GM21529 (cell line): ENCODE measurements around the gene COL9A1.

Source experiments
- ATAC-seq: cut with Tn5 transposase; IDR thresholded peaks from one replicate; pipeline ENCODE4 v1.9.1; 2021; ENCODE audit not compliant: unreplicated experiment

COL9A1 gene

GRCh38 chr6:70289299-70289698 is 13.6 kb downstream of the COL9A1 start:
- ATAC-seq = no peak

GRCh38 chr6:70286905-70287304 is 16.0 kb downstream of the COL9A1 start:
- no peak for ATAC-seq

- ATAC-seq = no peak
These were observed 17.7 kb downstream of the COL9A1 start for GRCh38 chr6:70285201-70285600.

GRCh38 chr6:70282919-70283461 is 19.9 kb downstream of the COL9A1 start:
- ATAC-seq = no peak

- ATAC-seq = no peak
These were observed 20.5 kb downstream of the COL9A1 start for GRCh38 chr6:70282312-70282918.

- ATAC-seq = no peak
These were observed 21.0 kb downstream of the COL9A1 start for GRCh38 chr6:70281923-70282311.

GRCh38 chr6:70280400-70280853 is 22.5 kb downstream of the COL9A1 start:
- ATAC-seq = no peak

- ATAC-seq = no peak
These were observed 25.4 kb downstream of the COL9A1 start for GRCh38 chr6:70277470-70277869.

GRCh38 chr6:70274338-70274737 is 28.5 kb downstream of the COL9A1 start:
- no peak for ATAC-seq

- no peak for ATAC-seq
These were observed 30.8 kb downstream of the COL9A1 start for GRCh38 chr6:70272071-70272470.

GRCh38 chr6:70270287-70271005 is 32.4 kb downstream of the COL9A1 start:
- no peak for ATAC-seq

- no peak for ATAC-seq
These were observed 36.7 kb downstream of the COL9A1 start for GRCh38 chr6:70266142-70266541.

- no peak for ATAC-seq
These were observed 38.6 kb downstream of the COL9A1 start for GRCh38 chr6:70264306-70264705.

- no peak for ATAC-seq
These were observed 44.4 kb downstream of the COL9A1 start for GRCh38 chr6:70258483-70258882.

- no peak for ATAC-seq
These were observed 45.1 kb downstream of the COL9A1 start for GRCh38 chr6:70257768-70258273.

GRCh38 chr6:70254784-70255183 is 48.1 kb downstream of the COL9A1 start:
- ATAC-seq = no peak

GRCh38 chr6:70253923-70254322 is 49.0 kb downstream of the COL9A1 start:
- ATAC-seq = no peak

- no peak for ATAC-seq
These were observed 50.3 kb downstream of the COL9A1 start for GRCh38 chr6:70252604-70253003.

- ATAC-seq = no peak
These were observed 56.8 kb downstream of the COL9A1 start for GRCh38 chr6:70246118-70246517.

GRCh38 chr6:70241991-70242420 is 60.9 kb downstream of the COL9A1 start:
- no peak for ATAC-seq

GRCh38 chr6:70241031-70241430 is 61.9 kb downstream of the COL9A1 start:
- no peak for ATAC-seq

- no peak for ATAC-seq
These were observed 66.5 kb downstream of the COL9A1 start for GRCh38 chr6:70236343-70236742.
